NK-92 (cell line): ENCODE results near the gene TEX44.

Experiments
- DNase-seq: peaks from one replicate; lab custom pipeline; 2025; ENCODE audit not compliant: unreplicated experiment; lab: John Stamatoyannopoulos, UW

The TEX44 gene

GRCh38 chr2:231632559-231633142 lies 40.0 kb downstream of the TEX44 start:
- DNase-seq: no peak

- DNase-seq: no peak
These were observed 40.7 kb downstream of the TEX44 start for GRCh38 chr2:231633241-231633976.

- DNase-seq: no peak
These were observed 41.7 kb downstream of the TEX44 start for GRCh38 chr2:231634412-231634811.

GRCh38 chr2:231634951-231635875 lies 42.5 kb downstream of the TEX44 start:
- DNase-seq: no peak

GRCh38 chr2:231640241-231640640 lies 47.6 kb downstream of the TEX44 start:
- DNase-seq: no peak

- no peak for DNase-seq
These were observed 48.0 kb downstream of the TEX44 start for GRCh38 chr2:231640641-231641111.

GRCh38 chr2:231642631-231643494 lies 50.2 kb downstream of the TEX44 start:
- DNase-seq: no peak

- no peak for DNase-seq
These were observed 50.8 kb downstream of the TEX44 start for GRCh38 chr2:231643495-231643888.
